D341Med (cell line): Measurements from ENCODE around the gene HTR2A.
A peak's percentile ranks its signal among the peaks of the same experiment; 100 is the strongest.

ENCODE experiments used
- DNase-seq: peaks from one replicate; pipeline ENCODE4 v3.0.0; 2012; ENCODE audit warnings: low spot score

The HTR2A gene

DNA sequence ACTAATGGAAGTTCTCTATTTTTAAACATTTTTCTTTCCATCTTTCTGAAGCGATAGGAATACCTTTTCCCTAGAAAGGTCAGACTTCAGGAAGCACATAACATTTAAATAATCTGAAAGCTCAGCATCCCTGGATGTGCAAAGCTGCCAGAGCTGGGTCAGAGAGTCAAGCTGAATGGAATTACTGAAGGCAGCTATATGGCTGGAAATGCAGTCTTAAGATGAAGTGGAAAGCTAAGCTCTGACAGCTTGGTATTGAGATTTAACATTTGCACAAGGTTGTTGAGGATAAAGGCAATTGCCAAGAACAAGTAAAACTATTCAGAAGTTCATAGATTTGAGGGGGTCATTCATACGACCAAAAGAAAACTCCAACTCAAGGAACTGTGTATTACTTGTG lies 28.8 kb downstream of the HTR2A start:
- no peak for DNase-seq

DNA sequence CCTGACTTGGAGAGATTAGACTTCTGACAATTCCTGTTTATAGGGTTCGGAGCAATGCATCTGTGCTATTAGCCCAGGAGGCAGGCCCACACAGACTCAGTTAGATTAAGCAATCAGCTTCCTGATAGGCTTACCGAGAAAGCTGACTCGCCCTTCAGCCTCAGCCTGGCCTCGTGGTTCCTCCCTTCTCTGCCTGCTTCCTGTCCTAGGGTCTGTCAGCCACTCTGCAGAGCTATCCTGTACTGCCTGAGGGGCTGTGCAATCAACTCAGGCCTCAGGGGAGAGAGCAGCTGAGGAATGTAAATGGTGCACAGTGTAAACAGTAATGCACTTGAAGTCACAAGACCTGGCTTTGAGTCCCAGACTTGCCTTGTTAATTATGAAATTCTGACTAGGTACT lies 30.7 kb downstream of the HTR2A start:
- peak; percentile 37 for DNase-seq

DNA sequence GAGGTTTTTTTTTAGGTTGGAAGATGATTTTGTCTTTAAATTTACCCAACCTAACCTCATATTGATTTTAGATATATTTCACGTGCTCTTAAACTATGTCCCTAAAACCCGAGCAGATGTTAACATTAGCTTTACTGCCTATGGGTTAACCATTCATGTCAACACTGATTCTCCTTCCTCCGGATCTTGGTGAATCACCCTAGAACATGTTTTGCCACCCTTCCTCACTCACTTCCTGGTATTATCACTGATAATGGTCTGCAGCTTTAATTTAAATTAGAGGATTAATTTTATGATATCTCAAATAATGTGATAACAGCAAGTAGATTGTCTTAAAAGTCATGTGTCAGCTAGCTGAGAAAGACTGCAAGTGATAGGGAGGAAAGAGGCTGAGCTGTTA lies 31.9 kb downstream of the HTR2A start:
- no peak for DNase-seq

DNA sequence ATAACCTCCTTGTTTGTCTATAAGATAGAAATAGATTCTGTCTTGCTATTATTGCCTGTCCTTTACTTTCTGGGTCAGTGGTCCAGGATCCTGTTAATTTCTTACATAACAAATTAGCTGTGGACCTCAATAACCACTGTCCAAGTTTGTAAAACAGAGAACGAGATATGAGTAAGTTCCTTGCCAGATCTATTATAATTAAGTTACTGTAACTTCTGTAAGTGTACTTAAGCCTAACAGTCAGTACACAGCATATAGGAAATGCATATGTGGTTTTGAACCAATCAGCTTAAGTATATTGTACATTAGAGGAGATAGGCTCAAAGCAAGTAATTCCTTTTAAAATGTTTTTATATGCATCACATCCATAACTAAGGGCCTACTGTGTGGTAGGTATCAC lies 34.9 kb downstream of the HTR2A start:
- no peak for DNase-seq

DNA sequence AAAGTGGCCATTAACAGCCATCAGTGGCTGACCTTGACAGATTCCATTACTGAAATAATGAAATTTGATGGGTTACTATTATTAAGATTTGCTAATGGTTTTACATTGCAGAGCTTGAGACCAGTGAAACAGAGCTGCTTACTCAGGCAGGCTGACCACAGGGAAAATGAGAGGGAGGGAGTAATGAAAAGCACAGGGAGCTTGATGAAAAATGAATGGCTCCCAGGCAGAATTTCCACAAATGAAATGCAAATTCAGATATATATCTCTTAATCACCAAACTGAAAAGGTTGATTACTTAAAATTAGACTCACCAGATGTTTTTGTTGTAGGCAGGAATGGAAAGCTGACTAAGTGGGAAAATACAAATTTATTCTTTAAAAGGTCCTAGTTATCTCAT lies 36.1 kb downstream of the HTR2A start:
- no peak for DNase-seq

DNA sequence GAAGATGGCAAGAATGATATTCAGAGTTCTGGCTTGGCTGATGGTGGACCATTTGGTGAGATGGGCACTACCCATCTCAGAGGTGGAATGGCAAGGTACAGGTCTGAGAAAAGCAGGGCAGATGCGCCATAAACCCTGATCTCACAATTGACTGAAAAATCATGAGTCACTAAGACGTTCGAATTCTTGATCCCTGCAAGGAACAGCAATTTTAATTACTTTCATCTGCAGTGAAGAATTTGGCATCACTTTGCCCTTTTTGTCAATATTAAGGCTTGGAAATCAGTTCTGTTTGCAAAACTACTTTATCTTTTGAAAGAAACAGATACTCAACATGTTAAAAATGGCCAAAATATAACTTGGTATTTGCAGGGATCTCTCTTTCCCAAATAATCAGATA lies 38.1 kb downstream of the HTR2A start:
- DNase-seq: no peak

DNA sequence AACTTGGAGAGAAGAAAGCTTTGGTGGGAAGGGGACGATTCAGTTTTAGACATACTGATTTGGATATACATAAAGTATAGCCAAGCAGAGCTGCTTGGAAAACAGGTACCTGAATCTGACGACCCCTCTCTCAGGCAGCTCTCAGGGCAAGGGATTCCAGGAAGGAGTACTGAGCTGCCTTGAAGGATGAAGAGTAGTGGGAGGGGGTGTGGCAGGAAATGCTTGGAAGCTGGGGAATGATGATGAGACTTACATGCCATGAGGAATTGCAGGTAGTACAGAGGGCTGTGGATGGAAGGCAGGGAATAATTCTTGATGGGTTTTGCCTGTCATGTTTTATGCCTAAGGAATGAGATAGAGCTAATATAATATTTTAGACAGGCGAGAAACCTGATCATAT lies 38.7 kb downstream of the HTR2A start:
- DNase-seq: no peak

DNA sequence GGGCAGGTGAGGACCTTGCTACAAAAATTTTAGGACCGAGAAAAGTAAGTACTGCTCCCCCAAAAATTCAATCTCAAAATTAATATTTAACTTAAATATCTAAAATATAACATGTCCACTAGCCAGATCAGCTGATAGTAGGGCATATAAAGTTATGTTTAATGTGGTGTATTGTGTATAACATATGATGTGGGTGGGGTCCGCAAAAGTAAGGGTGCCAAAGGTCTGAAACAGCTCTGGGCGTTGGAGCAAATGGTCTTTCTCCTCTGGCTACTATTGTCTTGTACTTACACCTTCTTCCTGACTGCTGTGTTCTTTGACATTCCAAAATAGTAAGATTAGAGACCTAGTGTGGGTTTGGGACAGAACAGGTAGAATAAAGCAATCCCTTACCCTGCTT lies 41.2 kb downstream of the HTR2A start:
- DNase-seq: no peak

DNA sequence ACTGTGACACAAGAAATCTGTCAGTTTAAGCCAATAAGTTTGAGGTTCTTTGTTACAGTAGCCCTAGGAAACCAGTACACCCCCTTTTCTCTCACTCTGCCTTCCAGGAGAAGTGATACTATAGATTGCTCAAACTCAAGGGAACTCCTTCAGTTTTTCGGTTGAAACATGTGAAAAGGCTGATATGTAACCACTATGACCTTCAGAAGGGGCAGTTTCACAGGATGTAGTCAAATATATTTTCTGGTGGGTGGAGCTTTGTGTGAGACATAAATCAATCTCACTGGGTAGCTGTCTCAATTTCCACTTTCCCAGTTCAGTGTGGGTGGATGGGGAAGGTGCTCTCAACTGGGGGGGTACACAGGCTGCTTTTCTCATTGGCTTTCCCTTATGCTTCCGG lies 41.7 kb downstream of the HTR2A start:
- no peak for DNase-seq

DNA sequence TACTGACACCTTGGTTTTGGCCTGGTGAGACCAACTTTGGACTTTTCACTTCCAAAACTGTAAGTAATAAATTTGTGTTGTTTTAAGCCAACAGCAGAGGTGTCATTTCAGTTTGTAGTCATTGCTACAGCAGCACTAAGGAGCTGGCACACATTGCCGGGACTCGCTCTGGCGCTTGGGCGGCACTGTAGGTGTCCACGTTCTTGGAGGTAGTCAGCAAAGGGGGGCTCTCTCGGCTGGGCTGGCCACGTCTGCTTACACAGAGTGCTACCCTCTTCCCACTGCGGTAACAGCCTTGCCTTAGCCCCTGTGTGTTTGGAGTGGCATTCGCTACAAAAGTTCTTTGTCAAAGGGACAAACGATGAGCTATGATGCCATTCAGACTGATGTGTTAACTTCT lies 44.7 kb downstream of the HTR2A start:
- DNase-seq: no peak

DNA sequence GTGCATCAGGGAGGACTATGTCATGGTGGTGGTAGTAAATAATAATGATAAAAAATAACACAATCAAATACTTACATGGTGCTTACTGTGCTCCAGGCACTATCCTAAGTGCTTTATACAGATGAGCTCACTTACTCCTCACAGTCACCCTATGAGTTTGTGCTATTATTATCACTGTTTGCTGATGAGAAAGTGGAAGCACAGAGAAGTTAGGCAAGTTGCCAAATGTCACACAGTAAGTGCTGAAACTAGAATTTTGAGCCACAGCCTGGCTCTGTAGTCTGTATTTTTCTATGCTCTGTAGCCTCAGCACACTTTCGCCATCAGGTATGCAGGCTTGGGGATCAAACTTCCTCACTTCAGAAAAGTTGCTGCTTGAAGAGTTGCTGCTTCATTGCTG lies 46.6 kb downstream of the HTR2A start:
- DNase-seq: no peak

DNA sequence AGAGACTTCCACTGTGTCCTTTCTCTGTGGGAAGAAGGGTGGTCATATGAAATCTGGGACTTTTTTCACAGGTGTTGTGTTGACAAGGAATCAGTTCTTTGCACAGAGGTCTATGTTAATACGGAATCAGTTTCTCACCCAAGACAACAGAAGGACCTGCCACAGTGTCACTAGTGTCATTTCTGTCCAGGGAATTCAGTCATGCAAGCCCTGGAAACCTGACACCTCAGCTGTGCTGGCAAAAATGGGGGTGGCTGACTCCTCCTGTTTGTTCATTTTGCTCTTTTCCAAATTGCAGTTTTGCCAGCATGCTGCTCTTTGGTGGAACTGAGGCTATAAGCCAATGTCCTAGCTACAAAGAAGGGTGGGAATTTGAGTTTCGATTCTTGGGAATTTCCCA lies 50.1 kb downstream of the HTR2A start:
- DNase-seq: no peak

DNA sequence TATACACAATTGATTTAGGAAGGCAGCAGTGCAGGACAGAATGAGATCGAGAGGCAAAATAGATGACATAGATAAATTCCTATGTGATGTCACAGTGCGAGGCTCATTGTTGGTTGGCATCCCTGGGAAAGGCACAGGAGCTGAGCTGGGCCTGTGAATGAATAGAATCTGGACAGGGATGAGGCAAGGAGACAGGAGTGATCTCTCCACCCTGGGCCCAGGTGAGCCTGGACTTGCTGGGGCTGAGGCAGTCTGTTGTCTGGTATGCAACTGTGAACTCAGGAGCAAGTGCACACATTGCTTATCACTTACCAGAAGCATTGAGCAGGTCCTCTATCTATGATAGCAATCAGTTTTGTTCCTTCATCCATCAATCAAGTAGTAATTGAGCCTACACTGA lies 51.7 kb downstream of the HTR2A start:
- no peak for DNase-seq

DNA sequence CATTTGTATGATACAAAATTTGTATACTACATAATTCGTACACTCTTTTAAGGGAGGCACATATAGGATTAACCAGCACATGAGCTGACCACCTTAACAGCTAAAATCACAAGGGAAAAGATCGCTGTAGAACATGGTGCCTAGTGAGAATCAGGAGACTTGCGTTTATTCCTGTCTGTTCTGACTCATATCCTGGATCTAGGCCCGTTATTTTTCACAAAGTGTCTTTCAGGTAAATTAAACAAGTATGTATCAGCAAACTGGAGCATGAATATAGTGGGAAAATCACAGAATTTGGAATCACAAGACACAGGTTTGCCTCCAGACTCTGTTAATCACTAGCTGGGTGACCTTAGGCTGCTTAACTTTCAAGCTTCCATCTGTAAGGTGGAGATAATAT lies 52.4 kb downstream of the HTR2A start:
- DNase-seq: no peak

DNA sequence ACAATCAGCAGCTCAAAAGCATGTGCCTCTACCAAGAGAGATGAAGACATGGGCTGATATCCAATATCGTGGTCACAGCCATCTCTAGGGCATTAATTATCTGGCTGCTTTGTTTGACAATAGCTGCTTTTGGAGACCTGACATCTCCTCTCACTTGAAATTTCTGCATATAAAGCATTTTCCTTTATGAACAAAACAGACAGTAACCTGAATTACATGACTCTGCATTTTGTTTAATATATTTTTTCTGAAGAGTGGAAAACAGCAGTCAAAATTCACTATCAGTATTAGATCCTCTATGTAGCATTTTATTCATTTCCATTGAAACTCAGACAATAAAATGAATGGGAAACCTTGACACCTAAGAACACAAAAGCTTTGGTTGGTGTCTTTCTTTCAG lies 57.5 kb downstream of the HTR2A start:
- DNase-seq: no peak

DNA sequence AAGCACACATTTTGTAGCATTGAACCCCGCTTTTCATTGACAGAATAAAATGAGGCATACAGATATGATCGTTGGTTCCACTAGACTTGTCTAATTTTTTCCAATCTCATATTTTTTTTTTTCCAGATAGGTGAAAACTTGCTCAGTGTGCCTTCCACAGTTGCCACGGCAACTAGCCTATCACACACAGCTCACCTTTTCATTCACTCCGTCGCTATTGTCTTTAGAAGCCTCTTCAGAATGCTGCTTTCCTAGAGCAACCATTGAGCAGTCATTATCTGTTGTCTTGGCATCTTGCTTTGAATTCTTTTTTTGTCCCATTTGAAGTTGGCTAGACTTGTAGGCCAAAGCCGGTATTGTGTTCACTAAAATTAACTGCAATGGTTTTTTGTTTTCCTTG lies 62.2 kb downstream of the HTR2A start:
- DNase-seq: no peak

DNA sequence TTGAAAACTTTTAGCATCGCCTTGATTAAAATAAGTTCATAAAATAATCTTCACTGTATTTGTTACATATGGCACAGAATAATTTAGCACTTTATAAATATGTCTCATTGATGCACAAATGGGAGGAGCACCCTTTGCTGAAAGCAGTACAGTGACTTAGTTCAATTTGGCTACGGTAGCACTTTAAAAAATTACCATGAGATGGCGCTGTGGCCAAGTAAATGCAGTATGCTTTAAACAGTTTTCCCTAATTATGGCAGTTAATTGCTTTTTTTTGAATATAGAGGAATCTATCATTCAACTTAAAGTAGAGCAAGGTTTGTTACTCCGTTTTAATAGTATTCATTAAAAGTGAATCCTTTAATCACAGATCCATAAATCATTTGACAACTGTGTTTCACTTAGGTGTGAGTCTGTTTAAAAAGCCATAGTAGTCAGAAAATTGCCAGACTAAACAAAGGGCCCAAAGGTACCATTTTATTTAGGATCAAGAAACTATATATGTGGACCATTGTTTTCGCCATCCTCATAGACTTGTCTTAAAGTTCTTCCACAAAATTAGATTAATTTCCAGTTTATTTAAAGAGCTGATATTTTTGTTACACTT lies 65.2 kb downstream of the HTR2A start:
- DNase-seq: peak; percentile 42

DNA sequence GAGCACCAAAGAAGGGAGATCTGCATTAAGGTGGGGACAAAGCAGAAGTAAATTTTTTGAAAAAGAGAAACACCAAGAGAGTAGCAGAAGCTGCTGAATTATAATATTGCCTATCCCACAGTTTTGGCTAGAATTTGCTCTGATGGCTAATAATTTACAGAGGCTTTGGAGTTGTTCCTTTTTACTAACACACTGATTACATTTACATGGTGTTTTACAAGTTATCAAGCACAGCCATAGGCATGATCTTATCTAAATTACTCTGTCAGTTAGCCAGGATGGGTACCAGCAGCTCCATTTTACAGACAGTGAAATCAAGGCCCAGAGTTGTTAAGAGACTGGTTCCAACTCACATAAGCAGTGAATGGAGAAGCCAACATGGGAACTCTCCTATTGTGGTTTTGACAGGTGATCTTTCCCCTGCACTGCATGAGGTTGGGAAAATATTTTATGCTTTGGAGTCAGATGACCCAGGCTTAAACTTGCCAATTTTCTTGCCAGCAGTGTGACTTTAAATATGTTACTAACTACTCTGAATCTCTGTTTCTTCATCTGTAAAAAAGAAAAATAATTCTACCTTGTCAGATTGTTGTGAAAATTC lies 66.3 kb downstream of the HTR2A start:
- DNase-seq: no peak

DNA sequence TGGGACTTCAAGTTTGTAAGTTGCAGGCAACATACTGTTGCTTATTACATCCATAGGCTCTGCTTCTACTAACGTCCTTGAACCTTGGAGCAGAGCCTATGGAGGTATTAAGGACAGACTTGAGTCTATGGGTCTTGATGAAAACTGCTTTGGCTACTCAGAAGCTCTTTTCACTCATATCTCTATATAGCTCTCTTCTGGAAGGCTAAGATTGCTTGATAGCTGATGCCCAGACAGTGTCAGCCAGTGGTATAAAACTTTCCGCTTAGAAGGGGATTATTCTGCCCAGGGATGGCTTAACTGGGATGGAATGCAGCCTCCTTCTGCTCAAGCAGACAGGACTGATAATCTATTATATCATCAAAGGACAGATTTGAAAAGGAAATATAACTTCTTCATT lies 74.3 kb downstream of the HTR2A start:
- DNase-seq: no peak

DNA sequence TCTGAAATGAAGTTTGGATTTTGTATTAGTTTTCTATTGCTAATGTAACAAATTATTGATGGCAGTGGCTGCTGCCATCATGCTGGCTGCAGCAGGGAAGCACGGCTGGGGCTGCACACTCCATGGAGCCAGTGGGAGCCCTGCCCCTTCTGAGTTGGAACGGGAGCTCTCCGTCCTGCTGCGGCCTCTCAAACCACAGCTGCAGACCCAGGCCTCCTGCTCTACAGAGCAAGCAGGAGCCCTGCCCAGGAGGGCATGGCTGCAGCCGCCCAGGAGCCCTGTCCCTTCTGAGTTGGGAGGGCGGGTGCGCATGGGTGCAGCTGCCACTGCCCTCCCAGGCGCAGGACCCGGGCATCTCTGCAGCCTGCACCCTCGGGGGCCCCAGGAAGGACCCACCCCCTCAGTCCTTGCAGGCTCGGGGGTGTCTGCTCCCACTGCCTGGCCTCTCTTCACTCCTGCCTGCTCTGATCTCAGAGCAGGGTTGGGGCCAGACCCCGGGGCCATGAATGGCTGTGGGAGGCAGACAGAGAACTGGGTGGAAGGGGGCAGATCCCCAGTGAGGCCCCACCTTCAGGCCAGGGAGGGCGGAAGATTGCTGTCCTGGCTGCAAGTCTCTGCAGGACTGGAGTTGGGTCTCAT lies 78.9 kb downstream of the HTR2A start:
- DNase-seq: no peak

DNA sequence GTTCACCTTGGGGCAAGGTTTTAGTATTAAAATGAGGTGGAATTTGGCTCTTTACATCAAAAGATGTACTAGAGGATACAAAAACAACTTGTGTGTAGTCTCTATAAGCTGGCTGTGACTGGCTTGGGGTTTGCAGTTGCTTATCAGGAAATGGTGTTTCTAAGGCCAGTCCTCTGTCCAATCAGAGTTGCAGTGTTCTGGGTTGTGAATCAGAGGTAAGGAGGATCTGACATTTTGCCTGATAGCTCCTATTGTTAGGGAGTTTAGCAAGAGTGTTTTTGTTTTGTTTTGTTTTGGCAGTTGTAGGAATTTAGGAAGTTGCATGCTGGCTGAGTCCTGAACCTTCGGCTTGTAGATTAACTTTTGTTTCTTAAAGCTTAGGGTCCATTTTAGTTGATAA lies 79.8 kb downstream of the HTR2A start:
- no peak for DNase-seq

DNA sequence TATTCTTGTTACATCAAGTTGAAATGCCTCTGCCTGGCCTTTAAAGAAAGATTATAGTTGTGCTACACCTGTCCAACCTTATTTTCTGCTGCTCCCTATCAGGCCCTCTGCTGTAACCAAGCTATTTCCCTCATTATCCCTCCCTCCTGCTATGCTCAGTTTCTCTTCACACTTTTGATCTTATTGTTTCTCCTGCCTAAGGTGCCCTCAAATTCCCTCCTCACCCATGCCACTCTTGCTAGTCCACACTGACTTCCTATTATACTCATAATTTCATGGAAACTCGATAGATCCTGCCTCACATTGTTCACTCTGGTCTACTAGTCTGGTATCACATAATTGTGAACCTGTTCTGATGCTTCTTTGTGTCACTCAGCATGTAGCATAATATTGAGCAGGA lies 80.5 kb downstream of the HTR2A start:
- DNase-seq: no peak

DNA sequence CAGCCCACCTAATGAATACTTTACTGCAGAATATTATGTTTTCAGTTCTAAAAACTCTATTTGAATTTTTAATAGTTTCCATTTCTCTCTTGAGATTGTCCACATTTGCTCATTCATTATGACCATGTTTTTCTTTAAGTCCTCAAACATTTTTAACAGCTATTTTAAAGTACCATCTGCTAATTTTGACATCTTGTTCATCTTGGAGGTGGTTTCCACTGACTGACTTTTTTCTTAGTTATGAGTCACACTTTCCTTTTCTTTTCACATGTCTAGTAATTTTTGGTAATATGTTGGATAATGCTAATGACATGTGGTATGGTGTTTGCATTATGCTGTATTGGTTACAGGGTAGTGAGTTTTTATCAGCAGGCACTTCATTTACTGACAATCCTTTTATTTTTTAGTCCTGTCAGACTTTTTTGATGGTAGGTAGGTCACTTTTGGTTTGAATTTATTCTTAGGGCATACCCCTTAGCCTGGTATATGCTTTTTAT lies 84.5 kb downstream of the HTR2A start:
- no peak for DNase-seq

DNA sequence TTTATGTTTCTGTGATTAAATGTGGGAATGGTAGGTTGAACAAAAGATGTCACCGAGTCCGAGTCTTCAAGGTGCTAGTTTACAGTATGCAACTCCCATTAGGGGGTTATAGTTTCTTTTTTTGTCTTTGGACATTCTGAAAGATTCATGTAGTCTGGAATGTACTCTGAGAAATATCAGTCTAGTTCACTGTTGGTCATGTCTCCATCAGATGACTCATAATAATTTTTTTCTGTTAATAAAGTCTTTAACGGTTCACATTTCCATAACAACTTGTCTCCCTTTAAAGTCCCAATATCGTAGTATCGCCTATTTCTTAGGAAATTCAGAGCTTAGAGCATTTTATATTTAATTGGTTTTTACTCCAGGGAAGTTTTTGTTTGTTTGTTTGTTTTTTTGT lies 86.4 kb downstream of the HTR2A start:
- no peak for DNase-seq
